GM18519 (cell line): ENCODE data around the gene LRRC1.
"Not testable (repeated sequence)": the region's sequence is repeated elsewhere in the genome, so short reads cannot be mapped to it uniquely, and the experiment has no call there.

Experiments used
- ATAC-seq: cut with Tn5 transposase; IDR thresholded peaks from one replicate; pipeline ENCODE4 v1.9.1; 2021; ENCODE audit warnings: mild to moderate bottlenecking, moderate library complexity; ENCODE audit not compliant: unreplicated experiment, low FRiP score

LRRC1 gene

DNA sequence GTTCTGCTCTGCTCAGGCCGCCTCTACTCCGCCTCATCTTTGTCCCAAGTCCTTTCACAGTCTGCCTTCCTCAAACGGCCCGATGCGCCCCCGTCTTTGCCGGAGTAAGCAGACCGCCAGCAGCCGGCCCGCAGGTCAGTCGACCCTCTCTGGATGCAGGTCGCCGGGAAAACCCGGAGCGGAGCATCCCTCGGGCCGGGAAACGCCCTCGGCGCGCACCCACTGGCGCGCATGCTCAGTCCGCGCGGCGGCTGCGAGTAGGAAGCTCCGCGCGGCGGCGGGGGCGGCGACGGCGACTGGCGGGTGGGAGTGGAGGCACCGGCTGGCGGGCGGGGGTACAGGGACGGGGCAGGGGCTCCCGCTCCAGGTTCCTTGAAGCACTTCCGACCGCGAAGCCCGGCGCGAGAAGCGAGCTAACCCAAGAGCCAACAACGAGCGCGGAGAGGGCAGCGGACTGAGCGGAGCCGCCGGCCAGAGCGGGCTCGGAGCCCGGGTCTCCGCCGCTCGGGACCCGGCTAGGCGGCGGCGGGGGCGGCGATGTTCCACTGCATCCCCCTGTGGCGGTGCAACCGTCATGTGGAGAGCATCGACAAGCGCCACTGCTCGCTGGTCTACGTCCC, at the start of gene LRRC1:
Gene LRRC1 (plus strand): TSS at position 286 of the 620 bp plus-strand sequence. CDS start 252 bp downstream, at position 538.
- ATAC-seq = peak; percentile 60

DNA sequence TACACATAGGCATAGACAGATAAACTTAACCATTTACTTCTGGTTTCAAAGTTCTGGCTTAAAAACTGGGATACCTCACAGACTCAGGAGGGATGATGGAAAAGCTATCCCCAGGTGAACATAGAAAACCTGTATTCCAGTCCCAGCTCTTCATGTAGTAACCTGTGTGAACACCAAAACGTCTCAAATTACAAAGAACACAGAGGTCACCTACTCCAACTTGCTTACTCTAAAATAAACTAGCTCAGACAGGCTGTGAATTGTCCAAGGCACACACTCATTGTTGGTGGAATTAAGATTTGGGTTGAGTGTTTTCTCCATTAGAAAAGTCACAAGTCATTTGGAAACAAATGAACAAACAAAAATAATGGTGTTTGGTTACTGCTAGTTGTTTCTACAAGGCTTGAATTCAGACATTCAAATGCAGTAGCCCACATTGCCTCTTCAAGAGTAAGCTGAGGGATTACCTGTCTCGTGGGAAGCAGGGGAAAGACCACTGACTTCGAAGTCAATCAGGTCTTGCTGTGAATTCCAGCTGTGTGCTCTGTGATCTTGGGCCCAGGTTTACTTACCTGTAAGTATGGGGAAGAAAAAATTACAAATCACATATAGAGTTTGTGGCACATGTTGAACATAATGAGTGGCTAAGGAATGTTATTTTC, 48.2 kb upstream of the LRRC1 start:
- ATAC-seq = no peak

DNA sequence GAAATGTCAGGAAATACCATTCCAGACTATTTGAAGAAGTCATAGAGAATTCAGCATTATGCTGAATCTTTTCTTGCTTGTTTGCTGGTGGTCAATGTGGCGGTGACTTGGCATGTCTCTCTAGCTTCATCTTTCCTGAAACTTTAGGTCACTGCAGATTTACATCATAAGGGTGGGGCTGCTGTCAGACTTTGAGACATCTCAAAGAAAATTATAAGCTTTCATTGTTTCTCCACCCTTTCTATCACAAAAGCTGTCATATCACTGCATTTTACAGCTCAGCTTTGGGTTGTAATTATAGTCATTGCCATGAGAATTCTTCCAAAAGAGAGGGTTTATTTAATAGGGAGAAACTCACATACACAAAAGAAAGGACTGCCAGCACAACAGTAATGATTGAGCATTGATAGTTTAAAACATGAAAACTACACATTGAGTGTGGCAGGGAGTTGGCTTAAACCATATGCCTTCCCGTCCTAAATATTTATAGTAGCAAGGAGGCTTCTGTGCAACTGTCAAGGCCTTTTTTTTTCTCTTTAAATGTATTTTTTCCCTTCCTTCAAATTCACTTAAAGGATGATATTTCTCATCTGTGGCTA, 44.7 kb upstream of the LRRC1 start:
- ATAC-seq = no peak

DNA sequence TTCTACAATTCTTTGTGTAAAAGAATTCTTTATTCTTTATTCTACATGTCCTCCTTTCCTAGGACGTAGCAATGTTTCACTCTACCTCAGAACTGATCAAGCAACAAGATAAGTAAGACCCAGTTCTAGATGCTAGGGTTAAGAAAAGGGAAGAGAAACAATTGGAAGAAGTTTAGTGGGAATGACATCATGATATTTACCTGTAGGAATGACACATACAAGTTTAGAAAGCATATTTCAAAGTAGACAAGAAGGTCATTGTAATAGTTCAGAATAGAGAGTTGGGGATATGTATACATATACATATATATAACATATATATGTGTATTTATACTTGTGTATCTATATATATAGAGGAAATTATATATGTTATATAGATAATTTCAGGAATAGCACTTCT, 43.4 kb upstream of the LRRC1 start:
- no peak for ATAC-seq

DNA sequence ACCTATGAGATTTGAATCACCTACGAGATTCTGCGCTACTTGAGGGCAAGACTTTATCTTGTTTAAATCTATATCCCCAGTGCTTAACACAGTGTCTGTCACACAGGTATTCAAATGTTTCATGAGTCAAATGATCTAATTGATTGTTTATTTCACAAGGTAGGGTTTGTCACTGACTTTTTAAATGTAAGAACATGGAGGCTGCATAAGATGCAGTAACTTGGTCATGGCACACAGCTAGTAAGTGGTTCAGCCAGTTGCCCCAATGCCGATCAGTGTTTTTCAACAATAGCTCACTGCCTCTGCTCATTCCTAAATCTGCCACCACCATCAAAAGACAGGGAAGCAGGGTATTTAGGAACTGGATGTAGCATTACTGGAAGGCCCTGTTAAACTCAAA, 42.4 kb upstream of the LRRC1 start:
- ATAC-seq = no peak

DNA sequence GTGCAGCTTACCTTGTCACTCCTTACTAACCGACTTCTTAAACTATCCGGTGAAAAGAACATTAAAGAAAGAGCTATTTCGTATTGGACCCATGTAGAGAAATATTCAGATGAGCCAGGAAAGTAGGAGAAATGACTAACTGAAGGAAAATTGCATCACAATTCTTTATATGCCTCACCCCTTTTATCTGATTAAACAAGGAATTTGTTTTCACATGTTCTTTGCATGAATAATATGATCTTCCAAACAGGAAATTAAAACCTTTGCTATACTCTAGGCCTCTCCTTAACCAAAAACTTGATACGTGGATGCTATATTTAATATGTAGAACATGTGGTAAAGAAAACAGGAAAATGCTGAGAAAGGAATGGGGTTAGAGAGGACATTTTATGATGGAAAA, 41.9 kb upstream of the LRRC1 start:
- ATAC-seq = no peak

DNA sequence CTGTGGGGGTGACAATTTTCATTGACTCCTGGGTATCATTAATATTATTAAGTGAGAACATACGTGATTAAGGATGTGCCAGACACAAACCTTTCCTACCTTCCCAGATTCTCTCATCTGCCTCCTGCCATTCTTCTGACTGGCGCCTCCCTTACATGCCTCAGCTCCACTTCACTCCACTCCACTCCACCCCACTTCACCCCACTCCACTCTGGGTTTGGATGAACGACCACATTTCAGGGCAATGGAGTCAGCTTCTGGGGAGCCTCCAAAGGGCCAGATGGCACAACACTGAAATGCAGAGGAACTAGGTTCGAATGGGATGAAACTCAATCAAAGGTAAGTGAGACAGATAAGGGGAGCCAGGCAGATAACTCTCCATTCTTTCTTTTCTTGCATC, 40.5 kb upstream of the LRRC1 start:
- no peak for ATAC-seq

DNA sequence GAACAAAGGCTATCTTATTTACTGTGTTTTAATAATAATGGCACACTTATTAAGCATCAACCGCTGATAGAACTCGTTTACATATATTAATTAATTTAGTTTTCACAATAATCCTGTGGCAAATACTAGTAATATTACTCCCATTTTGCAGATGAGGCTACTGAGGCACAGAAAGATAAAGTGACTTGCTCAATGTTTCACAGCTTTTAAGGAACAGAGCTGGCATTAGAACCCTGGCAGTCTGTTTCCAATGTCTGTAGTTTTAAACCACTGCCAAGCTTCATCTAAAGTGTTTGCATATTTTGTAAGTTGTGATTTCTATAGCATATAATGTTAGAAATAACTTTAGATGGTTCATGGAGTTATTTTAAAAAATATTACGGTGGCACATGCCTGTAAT, 38.4 kb upstream of the LRRC1 start:
- ATAC-seq = no peak

- no peak for ATAC-seq
Measured at GRCh38 chr6:53758496-53758895, 36.3 kb upstream of the LRRC1 start.

DNA sequence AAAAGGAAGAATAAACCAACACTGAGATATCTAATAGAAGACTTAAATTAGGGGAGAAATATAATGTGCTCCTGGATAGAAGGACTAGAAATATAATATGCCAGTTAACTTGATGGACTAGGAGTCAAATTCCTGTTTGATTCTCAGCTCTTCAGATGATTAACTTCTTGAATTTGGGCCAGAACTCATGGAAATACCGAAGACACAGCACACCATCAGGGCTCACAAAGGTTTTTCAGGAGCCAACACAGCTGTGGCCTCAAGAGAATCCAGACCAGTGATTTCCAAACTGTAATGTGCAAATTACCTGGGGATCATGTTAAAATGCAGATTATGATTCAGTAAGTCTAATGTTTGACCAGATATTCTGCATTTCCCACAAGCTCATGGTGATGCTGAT, 33.8 kb upstream of the LRRC1 start:
- no peak for ATAC-seq

DNA sequence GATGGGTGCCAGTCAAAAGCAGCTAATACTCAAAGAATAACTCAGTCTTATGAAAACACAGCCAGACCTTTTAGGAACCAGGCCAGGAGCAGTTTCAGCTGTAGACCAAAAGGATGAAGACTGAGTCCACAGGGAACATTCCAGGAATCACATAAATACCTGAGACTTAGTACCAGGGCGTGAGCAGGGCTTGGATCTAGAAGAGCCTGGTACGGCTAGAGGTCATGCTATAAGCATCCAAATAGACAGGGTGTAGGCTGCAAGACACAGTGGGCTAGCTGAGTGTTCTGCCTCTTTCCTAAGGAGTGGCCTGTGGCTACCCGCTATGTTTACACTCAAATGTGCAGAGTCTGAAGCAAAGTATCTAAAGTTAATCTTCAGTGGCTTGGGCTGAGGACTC, 29.5 kb upstream of the LRRC1 start:
- ATAC-seq = no peak

DNA sequence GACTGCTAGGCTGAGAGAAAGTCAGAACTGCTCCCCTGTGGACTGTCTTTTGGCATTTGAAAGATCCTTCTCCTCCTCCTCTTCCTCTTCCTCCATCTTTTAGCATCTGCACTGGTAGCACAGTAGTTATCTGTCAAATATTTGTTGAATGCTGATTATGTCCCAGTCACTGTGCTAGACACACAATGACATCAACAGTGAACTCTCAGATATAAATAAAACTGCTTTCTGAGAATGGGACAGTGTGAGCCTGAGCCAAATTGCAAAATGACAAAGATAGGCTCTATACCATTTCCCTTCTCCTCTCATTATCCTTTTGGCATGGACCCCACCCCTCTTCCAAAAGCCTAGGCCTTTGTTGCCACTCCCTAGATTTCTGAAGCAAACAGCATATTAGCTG, 27.9 kb upstream of the LRRC1 start:
- no peak for ATAC-seq

DNA sequence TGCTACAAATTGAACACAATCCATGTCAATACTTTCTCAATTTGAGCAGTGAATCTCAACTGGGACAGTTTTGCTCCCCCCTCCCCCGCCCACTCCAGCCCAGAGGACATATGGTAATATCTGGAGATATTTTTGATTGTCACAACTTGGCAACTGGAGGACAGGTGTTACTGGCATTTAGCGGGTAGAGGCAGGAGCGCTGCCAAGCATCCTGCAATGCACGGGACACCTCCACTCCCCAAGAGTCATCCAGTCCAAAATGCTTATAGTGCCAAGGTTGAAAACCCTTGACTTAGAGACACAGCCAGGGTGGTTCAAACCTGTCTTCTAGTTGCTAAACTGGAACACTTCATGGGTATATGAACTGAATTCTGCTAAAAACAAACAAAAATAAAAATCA, 26.9 kb upstream of the LRRC1 start:
- no peak for ATAC-seq

- ATAC-seq = no peak
Measured at GRCh38 chr6:53768636-53769035, 26.2 kb upstream of the LRRC1 start.

GRCh38 chr6:53770780-53771249, 24.0 kb upstream of the LRRC1 start:
- ATAC-seq = no peak

DNA sequence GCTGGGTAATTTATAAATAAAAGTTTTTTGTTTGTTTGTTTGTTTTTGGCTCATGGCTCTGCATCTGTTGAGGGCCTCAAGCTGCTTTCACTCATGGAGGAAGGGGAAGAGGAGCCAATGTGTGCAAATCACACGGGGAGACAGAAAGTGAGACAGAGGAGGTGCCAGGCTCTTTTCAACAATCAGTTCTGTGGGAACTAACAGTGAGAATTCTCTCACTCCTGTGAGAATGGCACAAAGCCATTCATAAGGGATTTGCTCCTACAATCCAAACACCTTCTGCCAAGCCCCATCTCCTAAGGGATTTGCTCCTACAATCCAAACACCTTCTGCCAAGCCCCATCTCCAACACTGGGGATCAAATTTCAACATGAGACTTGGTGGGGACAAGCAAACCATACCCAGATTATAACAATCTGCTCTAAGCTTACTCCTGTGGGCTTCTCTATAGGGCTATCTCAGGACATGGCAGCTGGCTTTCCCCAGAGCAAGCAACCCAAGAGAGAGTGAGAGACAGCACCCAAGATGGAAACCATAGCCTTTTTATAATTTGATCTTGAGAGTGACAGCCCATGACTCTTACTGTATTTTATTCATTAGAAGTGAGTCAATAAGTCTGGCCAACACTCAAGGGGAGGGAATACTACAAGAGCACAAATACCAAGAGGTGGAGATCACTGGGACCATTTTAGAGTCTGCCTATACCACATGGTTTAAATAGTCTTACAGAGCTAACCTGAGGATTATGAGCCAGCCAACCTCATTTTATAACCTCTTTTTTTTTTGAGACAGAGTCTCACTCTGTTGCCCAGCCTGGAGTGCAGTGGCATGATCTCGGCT, 22.8 kb upstream of the LRRC1 start:
- ATAC-seq = no peak

GRCh38 chr6:53773044-53773696, 21.6 kb upstream of the LRRC1 start:
- no peak for ATAC-seq

DNA sequence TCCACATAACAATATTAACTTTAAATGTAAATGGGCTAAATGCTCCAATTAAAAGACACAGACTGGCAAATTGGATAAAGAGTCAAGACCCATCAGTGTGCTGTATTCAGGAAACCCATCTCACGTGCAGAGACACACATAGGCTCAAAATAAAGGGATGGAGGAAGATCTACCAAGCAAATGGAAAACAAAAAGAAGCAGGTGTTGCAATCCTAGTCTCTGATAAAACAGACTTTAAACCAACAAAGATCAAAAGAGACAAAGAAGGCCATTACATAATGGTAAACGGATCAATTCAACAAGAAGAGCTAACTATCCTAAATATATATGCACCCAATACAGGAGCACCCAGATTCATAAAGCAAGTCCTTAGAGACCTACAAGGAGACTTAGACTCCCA, 18.7 kb upstream of the LRRC1 start:
- not testable (repeated sequence) for ATAC-seq

GRCh38 chr6:53784991-53785390, 9.8 kb upstream of the LRRC1 start:
- not testable (repeated sequence) for ATAC-seq

- ATAC-seq = no peak
Measured at GRCh38 chr6:53786832-53787231, 8.0 kb upstream of the LRRC1 start.

DNA sequence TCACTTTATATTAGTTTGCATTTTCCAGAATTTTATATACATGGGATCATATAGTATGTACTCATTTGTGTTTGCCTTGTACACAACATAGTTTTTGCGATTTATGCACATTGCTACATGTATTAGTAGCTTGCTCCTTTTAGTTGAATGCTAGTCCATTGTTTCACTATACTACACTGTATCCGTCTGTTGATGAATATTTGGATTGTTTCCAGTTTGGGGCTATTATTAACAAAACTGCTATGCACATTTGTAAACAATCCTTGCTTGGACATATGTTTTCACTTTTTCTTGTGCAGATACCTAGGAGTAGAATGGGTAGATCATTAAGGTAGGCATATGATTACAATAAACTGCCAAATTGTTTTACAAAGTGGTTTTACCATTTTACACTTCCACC, 3.9 kb upstream of the LRRC1 start:
- ATAC-seq = no peak
